ENCODE measurements around the gene XAGE1B.
"Not testable (repeated sequence)": the region's sequence is repeated elsewhere in the genome, so short reads cannot be mapped to it uniquely, and the experiment has no call there.

XAGE1B gene

GRCh38 chrX:52516987-52517325 lies at the start of gene XAGE1B:
TSS of gene XAGE1B (minus strand) at chrX:52517063. CDS start at chrX:52515527, 1,536 bp downstream.
- DNase-seq (ENCODE audit: low read depth, low spot score); H3K9ac ChIP-seq (ENCODE audit: insufficient read length, low read depth); H3K9me3 ChIP-seq (ENCODE audit: insufficient read depth, low read length); H3K4me3 ChIP-seq (ENCODE audit: insufficient read length, low read depth); H3K4me1 ChIP-seq (ENCODE audit: insufficient read depth, insufficient read length); H3K36me3 ChIP-seq (ENCODE audit: insufficient read depth, insufficient read length, low read length); H3K27me3 ChIP-seq (ENCODE audit: insufficient read depth, insufficient read length): not testable (repeated sequence)

- Histone ChIP-seq H3K9me3 (ENCODE audit: insufficient read depth, low read length) (no peaks in the 10 kb centered on the region), H3K27me3 (ENCODE audit: insufficient read depth, insufficient read length) (no peaks in the 10 kb centered on the region), H3K9ac (ENCODE audit: insufficient read length, low read depth) (no peak overlapping the region)
Measured at GRCh38 chrX:52563105-52563504, 46.2 kb upstream of the XAGE1B start.

GRCh38 chrX:52558140-52558539 lies 41.3 kb upstream of the XAGE1B start:
- TF ChIP-seq SUZ12 (IDR thresholded peaks at IDR 0.05; ENCODE audit: extremely low read depth, insufficient read depth, insufficient read length), result no peak
- TF ChIP-seq ZNF274 (IDR thresholded peaks at IDR 0.05; ENCODE audit: low read depth, low read length), result no peak
- TF ChIP-seq YY1 (IDR thresholded peaks at IDR 0.05; ENCODE audit: insufficient read depth, insufficient read length), result no peak
- Histone ChIP-seq H3K9me3 (ENCODE audit: insufficient read depth, low read length) (no peaks in the 10 kb centered on the region), H3K4me1 (ENCODE audit: insufficient read depth, insufficient read length) (no peaks in the 10 kb centered on the region), H3K4me3 (ENCODE audit: insufficient read length, low read depth) (no peak overlapping the region), H3K36me3 (ENCODE audit: insufficient read depth, insufficient read length, low read length) (no peaks in the 10 kb centered on the region), H3K27me3 (ENCODE audit: insufficient read depth, insufficient read length) (no peaks in the 10 kb centered on the region), H3K9ac (ENCODE audit: insufficient read length, low read depth) (no peak overlapping the region)
- DNase-seq (ENCODE audit: low read depth, low spot score), result no peak

More at GRCh38 chrX:52563105-52563504, 46.2 kb upstream of the XAGE1B start:
- Histone ChIP-seq H3K4me3 (ENCODE audit: insufficient read length, low read depth) (no peak overlapping the region), H3K36me3 (ENCODE audit: insufficient read depth, insufficient read length, low read length) (no peaks in the 10 kb centered on the region), H3K4me1 (ENCODE audit: insufficient read depth, insufficient read length) (no peaks in the 10 kb centered on the region)
- DNase-seq (ENCODE audit: low read depth, low spot score), result no peak
- TF ChIP-seq YY1 (IDR thresholded peaks at IDR 0.05; ENCODE audit: insufficient read depth, insufficient read length) (no peak), ZNF274 (IDR thresholded peaks at IDR 0.05; ENCODE audit: low read depth, low read length) (no peak), SUZ12 (IDR thresholded peaks at IDR 0.05; ENCODE audit: extremely low read depth, insufficient read depth, insufficient read length) (no peak)

GRCh38 chrX:52556741-52557140 lies 39.9 kb upstream of the XAGE1B start:
- no peaks in the 10 kb centered on the region for H3K4me1 ChIP-seq (ENCODE audit: insufficient read depth, insufficient read length)
- no peak for TF ChIP-seq YY1 (IDR thresholded peaks at IDR 0.05; ENCODE audit: insufficient read depth, insufficient read length)
- no peak for TF ChIP-seq ZNF274 (IDR thresholded peaks at IDR 0.05; ENCODE audit: low read depth, low read length)
- no peak for TF ChIP-seq SUZ12 (IDR thresholded peaks at IDR 0.05; ENCODE audit: extremely low read depth, insufficient read depth, insufficient read length)
- no peak for DNase-seq (ENCODE audit: low read depth, low spot score)
- no peak overlapping the region for H3K9ac ChIP-seq (ENCODE audit: insufficient read length, low read depth)
- no peaks in the 10 kb centered on the region for H3K27me3 ChIP-seq (ENCODE audit: insufficient read depth, insufficient read length)
- no peaks in the 10 kb centered on the region for H3K9me3 ChIP-seq (ENCODE audit: insufficient read depth, low read length)
- no peaks in the 10 kb centered on the region for H3K36me3 ChIP-seq (ENCODE audit: insufficient read depth, insufficient read length, low read length)
- H3K4me3 ChIP-seq (ENCODE audit: insufficient read length, low read depth), result no peak overlapping the region

GRCh38 chrX:52553995-52554642 lies 37.3 kb upstream of the XAGE1B start:
- TF ChIP-seq SUZ12 (IDR thresholded peaks at IDR 0.05; ENCODE audit: extremely low read depth, insufficient read depth, insufficient read length) (no peak), ZNF274 (IDR thresholded peaks at IDR 0.05; ENCODE audit: low read depth, low read length) (no peak), YY1 (IDR thresholded peaks at IDR 0.05; ENCODE audit: insufficient read depth, insufficient read length) (no peak)
- no peak for DNase-seq (ENCODE audit: low read depth, low spot score)
- Histone ChIP-seq H3K4me1 (ENCODE audit: insufficient read depth, insufficient read length) (no peaks in the 10 kb centered on the region), H3K4me3 (ENCODE audit: insufficient read length, low read depth) (no peak overlapping the region), H3K9me3 (ENCODE audit: insufficient read depth, low read length) (no peaks in the 10 kb centered on the region), H3K9ac (ENCODE audit: insufficient read length, low read depth) (no peak overlapping the region), H3K36me3 (ENCODE audit: insufficient read depth, insufficient read length, low read length) (no peaks in the 10 kb centered on the region), H3K27me3 (ENCODE audit: insufficient read depth, insufficient read length) (no peaks in the 10 kb centered on the region)

GRCh38 chrX:52548769-52549168 lies 31.9 kb upstream of the XAGE1B start:
- not testable (repeated sequence) for H3K9me3 ChIP-seq (ENCODE audit: insufficient read depth, low read length); H3K4me3 ChIP-seq (ENCODE audit: insufficient read length, low read depth); H3K27me3 ChIP-seq (ENCODE audit: insufficient read depth, insufficient read length); DNase-seq (ENCODE audit: low read depth, low spot score); H3K36me3 ChIP-seq (ENCODE audit: insufficient read depth, insufficient read length, low read length); H3K4me1 ChIP-seq (ENCODE audit: insufficient read depth, insufficient read length); H3K9ac ChIP-seq (ENCODE audit: insufficient read length, low read depth)

- Histone ChIP-seq H3K36me3 (ENCODE audit: insufficient read depth, insufficient read length, low read length) (no peaks in the 10 kb centered on the region), H3K4me1 (ENCODE audit: insufficient read depth, insufficient read length) (no peaks in the 10 kb centered on the region), H3K27me3 (ENCODE audit: insufficient read depth, insufficient read length) (no peaks in the 10 kb centered on the region), H3K9me3 (ENCODE audit: insufficient read depth, low read length) (no peaks in the 10 kb centered on the region), H3K4me3 (ENCODE audit: insufficient read length, low read depth) (no peak overlapping the region), H3K9ac (ENCODE audit: insufficient read length, low read depth) (no peak overlapping the region)
- no peak for DNase-seq (ENCODE audit: low read depth, low spot score)
- no peak for TF ChIP-seq YY1 (IDR thresholded peaks at IDR 0.05; ENCODE audit: insufficient read depth, insufficient read length)
- TF ChIP-seq ZNF274 (IDR thresholded peaks at IDR 0.05; ENCODE audit: low read depth, low read length), result no peak
- no peak for TF ChIP-seq SUZ12 (IDR thresholded peaks at IDR 0.05; ENCODE audit: extremely low read depth, insufficient read depth, insufficient read length)
Measured at GRCh38 chrX:52544147-52544840, 27.4 kb upstream of the XAGE1B start.

Data from NT2/D1 (cell line).